Stimulated activated CD8-positive, alpha-beta memory T cell treated with anti-CD3 and anti-CD28 coated beads, Interleukin-15, amount 100 ng/mL, for 4 hours (primary cell): ENCODE results near the gene CNPPD1.

Experiments
- DNase-seq, 2 donors: peaks; one replicate each; pipeline ENCODE4 v3.0.0-alpha.2; 2020; ENCODE audit warnings: low read depth in 2 of 2

Gene CNPPD1

DNA sequence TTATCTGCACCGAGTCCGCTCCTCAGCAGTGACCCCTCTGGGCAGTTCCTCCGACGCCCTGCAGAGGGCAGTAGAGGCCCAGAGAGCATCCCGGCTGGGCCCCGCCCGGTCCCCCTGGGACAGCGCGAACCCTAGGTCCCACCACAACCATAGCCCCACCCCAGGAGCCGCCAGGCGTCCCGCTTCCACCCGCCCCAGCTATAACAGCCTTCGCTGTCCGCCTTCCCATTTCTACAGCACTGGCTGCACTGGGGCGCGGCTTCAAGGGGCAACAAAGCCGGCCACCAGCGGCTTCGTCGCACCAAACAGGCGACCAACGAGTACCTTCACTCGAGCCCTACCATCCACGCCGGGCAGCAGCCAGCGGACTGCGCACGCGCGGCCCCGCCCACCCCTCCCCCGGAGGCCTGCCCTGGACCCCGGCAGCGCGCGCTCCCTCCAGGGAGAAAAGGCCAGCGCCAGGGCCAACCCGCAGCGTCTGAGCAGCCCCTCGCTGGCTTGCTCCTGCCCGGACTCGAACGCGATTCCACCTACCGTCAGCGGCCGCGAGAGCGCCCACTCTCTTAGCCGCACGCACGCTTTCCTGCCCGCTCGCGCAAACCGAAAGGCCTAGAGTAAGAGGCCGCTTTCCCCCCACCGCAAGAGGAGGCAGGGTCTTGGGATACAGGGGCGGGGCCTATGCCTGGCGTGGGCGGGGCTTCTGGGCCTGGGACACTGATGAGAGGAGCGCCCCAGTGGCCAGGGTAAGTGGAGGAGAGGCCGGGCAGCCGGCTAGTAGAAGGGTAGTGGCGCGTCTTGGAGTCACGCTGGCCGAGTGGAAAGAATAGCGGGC is 16.3 kb downstream of the CNPPD1 start, which contains the start of gene NHEJ1:
NHEJ1 (minus strand) TSS at position 630 of the 832 bp plus-strand sequence. CDS start 2,453 bp downstream, outside the sequence.
- peak; percentile 83 to 86 for DNase-seq

DNA sequence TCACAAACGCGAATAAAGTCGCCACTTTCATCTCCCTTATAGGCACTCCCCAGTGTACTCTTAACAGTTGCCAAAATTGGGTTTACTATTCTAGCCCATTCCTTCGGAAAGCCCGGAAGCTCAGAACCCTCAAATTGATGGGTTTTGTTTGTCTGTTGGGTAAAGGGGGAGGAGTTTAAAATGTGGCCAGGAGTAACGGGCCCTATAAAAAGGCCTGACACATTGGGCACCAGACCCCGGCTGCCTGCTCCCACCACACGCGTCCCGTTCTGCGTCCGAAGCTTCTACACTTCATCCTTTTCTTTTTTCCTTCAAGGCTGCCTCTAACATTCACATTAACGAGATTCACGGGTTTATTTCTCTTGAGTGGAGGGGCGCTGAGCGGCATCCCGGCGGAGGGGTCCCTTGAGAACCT is 16.9 kb downstream of the CNPPD1 start:
- DNase-seq: no peak

DNA sequence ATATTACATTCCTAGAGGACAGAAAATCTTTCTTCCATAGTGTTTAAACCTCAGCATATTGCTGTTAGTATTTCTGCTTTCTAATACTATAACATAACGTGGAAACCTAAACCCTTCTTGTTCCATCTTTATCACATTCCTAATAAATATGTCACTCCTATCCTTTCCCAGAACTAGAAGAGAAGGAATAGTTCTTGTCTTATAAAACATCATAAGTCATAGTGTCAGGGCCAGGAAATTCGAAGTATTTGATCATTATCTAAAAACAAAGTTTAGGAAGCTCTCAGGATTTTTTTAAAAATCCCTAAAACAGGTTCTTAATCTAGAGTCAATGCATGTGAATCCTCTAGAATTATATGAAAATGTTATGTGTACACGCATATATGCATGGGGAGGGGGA is 18.1 kb downstream of the CNPPD1 start:
- DNase-seq: no peak

DNA sequence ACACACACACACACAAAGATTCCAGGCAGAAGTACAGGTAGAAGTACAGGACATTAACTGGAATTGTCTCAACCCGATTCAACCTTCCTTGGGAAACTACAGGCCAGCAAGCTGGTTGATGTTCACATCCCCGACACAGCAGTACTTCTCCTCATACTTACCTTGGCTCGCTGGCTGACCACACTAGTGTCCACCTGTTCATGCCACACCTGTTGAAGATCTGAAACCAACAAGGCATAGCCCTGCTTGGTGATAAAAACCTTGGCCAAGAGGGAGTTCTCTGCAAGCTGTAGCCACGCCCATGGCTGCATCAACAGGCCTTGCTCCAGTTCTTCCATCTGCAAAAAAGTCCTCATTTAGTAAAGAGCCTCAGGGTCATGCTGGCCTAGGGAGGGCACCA is 18.7 kb downstream of the CNPPD1 start:
- no peak for DNase-seq

DNA sequence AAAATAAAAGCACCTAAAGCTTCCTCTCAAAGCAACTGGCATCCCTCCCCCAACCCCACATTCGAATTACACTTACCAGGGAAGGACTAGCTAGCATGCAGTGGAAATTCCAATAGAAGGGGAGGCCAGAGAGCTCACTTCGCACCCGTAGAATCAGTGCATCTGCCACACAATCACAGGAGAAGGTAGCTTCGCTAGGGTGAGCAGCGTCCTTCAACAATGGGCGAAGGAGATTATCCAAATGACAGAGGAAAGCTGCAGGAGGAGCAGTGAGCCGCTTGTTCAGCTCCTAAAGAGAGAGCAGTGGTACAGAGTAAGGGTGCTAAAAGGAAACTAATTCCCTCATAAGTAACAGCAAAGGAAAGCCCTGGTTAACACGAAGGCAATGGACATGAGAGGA is 19.3 kb downstream of the CNPPD1 start:
- DNase-seq: no peak

DNA sequence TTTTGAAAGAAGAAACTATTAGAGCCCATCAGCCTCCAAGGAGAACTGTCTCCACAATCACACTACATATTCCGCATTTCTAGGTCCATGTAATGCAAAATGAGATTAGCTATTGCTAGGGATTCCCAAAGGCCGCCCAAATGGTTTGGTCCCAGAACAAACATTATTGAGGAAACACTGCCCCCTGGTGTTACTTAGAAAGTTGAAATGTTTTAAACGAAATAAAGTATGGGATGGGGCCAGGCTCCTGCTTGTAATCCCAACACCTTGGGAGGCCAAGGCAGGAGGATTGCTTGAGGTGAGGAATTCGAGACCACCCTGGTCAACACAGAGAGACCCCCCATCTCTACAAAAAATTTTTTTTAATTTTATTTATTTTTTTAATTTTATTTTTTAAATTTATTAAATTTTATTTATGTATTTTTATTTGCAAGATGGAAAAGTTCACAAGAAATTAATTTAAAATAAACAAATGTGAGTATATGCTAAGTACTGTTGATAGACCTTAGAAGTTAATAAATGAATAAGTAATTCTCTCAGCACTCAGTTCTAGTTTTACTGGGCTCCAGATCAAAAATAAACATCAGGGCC is 21.6 kb downstream of the CNPPD1 start:
- DNase-seq: no peak

DNA sequence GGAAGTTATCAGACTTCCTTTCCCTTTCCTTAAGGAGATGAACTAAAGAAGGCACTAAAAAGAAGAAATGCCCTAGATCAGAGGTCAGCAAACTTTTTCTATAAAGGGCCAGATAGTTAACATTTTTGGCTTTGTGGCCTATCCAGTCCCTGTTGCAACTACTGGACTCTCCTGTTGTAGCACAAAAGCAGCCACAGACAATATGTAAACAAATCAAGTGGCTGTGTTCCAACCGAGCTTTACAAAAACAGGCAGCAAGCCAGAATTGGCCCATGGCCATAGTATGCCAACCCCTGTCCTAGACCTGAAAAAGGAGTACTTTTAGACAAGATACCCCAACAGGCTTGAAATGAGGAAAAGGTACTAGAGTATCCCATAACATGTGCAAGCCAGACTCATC is 27.1 kb downstream of the CNPPD1 start:
- DNase-seq: no peak

DNA sequence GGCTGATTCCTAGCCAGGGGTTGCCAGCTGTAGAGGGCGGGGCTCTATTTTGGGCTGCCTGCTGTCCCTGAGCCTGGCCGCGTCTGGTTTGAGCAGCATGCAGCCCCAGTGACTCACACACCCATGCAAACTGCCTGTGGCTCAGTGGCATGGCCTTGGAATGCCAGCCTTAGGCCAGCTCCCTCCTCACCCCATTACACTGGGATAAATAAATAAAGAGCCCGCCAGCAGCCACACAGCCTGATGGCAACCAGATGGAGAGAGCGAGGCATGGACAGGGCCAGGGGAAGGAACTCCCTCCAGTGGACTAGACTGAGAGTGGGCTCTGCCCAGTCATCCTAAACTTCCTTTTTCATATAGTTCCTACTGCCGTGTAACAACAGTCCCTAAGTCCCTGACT is 34.4 kb downstream of the CNPPD1 start:
- no peak for DNase-seq

DNA sequence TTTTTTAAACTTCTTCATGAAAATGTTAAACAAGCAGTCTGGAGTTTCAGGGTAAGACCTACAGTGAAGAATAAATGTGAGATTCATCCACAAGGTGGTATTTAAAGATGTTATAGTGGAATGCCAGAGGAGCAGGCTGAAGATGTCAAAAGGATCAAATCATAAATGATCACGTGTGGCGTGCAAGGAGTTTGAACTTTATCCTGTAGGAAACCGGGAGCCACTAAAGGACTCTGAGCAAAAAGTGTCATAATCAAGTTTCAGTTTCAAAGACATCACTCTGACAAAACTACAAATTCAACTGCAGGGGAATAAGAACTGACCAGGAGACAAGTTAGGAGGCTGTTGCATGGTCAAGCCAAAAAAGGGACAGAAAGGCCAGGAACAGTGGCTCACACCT is 36.0 kb downstream of the CNPPD1 start:
- DNase-seq: no peak

DNA sequence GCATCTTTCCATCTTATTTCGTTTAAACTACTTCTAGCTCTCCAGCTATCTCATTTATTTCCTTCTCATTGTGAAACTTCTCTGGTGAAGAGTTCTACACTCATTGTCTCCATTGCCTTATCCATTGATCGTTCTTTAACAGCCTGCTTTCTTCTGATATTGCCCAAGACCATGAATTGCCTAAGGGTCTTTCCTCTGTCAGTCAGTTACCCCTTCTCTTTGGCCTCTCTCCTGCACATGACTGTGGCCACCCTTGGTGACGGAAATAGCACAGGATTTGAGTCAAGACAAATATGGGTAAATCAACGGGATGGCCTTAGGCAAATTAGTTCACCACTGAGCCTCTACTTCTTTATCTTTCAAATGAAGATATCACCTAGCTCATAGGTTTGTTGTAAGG is 42.7 kb downstream of the CNPPD1 start:
- DNase-seq: no peak

DNA sequence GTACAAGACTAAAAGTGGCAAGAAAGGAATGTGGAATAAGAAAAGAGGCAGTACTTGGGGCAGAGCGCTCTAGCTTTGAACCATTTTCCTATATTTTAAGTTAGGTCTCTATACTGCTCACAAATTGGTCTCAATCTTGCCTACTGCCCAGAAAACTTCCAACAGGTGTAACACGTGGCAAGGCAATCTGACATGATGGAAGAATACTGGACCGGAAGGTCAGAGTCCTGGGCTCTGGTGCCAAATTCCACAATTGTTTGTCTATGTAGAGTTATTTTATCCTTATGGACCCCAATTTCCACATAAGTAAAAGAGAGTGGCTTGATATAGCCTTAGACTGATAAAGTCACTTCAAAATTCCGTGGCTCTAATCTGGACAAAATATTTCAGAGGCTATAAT is 45.0 kb downstream of the CNPPD1 start:
- no peak for DNase-seq

DNA sequence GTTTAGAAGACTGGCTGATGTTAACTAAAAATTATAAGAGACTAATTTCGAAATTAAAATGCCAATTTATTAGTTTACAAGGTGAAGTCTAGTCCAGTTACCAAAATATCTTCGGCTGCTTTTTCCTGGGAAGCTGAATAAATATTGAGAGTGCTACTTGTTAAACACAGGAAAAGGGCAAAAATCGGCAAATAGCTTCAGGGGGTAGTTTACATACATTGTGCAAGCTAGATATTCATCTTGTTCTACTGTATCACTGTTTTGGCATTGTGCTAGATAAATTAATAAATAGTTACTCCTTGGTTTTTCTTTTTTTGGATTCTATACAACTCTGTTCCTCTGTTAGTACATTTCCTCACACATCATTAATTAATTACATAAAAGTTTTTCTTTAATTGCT is 45.4 kb downstream of the CNPPD1 start:
- DNase-seq: no peak

DNA sequence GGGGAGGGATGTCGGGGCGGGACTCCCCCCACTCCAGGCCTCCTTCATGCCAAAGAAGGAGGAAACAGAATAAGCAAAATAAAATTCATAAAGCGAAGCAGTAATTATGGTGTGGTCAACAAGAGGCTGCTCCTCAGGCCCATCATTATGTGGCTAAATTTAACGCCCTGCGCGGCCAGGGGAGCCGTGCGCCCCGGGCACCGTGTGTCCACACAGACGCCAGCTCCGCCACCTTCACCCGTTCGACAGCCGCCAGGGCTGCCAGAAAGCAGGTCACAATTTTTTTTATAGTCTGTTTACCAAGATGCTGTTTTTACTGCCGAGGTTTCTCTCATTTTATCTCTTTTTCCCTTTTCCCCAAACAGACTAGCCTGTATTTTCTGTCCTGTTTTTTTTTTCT is 47.1 kb downstream of the CNPPD1 start:
- DNase-seq: no peak

DNA sequence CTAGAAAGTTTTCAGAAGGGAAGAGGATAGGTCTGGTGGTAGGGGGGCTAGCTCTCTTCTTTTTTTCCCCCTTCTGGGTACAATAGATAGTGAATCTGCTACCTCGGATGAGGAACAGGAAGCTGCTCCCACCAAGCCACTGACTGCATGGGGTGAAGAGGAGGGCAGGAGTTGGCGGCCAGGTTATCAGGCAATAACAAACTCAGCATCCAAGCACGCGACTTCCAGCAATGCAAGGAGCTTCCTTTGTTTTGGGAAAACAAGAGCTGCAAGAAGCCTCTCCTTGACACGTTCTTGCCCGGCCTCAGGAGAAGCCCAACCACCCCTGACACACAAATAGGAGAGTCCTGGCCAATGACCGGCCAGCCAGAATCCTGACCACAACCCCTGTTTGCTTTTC is 48.3 kb downstream of the CNPPD1 start:
- no peak for DNase-seq

DNA sequence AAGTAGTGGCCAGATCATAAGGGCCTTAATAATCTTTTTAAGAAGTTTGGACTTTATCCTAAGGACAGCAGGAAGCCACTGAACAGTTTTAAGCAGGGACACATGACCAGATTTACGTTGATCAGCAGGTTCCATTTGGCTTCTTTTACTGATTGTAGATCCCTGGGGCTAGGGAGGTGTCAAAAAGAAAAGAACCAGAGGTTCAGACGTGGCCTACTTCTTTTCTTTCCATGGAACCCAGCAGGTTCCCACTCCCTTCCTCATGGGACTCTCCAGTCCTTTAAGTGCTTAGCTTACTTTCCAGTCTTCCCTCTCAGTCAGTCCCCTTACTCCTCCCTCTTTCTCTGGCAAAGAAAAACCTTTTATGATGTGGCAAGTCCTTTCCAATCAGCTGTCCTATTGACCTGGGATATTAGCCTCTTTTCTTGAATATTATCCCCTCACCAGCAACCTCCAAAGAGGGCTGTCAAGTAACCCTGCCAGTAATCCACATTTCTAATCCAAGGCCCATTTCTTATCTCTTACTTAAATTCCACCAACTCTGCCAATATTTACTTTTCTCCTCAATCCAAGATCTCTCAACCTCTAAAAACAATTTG is 49.6 kb downstream of the CNPPD1 start:
- no peak for DNase-seq

DNA sequence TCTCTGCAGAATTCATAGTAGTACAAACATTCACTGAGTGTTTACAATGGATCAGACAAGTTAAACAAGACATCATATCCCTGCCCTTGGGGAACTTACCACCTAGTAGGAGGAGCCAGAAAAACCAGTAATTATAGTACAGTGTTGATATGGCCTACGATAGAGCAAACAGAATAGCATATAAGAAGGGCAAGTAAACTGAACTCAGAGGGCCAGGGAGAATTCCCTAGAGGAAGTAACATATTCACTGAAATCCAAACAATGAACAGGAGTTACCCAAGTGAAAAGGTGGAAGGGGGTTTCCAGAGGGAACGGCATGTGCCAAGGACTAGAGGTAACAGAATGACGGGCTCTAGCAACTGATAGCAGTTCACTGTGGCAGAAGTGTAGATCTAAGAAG is 50.2 kb downstream of the CNPPD1 start:
- no peak for DNase-seq

DNA sequence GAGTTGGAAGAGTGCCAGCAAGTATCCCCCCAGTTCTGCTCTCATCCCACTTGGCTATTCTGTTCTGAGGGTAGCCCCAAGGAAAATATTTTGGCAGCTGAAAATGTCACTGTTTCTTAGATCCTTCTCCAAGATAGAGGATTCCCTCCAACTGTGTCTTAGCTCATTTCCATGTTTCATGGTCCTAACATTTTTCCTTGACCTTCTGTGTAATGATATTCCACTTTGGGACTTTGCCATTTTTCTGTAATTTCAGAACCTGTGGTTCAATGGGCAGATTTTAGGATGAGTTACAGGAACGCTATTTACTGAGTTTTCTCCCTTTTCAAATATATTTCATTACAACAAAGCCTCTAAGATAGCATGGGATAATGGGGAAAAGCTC is 50.8 kb downstream of the CNPPD1 start:
- DNase-seq: no peak

DNA sequence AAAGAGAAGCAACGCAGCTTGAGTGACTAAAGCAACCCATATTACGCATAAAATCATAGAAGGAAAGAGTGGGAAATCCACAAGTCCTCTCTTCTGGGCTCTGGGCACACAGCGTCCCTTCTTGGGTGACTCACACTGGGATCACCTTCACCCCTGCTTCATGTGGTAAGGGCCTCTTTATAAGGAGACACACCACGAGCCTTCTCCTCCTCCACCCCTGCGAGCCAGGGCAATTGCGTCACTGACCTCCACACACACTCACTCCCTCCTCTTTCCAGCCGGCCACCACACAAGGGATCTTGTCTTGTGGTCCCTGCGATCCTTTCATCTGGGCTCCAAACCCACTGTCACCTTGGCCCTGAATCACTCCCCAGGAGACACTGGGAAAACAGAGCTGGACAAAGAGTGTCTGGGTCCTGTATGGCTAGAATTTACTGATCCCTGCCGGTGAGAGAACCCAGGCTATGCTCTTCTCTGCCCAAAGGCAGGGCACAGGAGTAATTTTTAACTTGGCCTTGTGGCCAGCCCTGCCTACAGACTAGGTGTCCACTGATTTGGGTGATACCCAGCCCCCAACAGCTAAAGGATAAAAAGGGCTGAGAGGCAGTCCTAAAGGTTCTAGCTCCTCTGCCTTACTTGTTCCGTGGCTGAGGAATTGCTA is 51.4 kb downstream of the CNPPD1 start:
- no peak for DNase-seq

DNA sequence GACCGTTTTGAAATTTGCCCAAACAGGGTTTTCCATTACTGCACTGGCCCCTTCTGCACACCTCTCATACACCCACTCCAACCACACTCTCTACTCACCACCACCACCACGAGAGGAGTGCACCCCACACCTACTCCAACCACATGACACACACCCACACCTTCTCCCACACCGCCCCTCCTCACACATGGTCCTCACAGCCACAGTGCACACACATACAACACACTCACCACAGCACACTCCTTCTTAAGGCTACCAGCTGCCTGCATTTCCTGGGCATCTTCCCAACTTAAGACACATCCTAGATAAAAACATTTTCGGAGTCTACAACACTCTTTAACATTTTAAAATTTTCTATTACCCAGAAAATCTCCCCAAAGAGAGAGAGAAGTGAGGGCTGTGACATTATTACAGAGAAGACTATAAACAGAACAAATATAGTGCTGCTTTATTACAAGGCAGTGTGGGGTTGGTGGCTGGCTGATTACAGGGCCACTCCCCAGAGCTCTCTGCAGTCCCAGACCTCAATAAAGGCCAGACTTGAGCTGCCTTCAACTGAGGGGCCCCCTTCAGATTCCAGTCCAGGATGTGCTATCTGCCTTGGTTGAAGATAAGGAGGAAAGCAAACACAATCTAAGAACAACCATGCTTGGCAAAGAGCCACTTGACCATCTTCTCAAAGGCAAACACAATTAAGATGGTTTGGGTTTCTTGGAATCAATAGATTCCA is 52.2 kb downstream of the CNPPD1 start:
- DNase-seq: peak in 1 of 2 donors; percentile 6

DNA sequence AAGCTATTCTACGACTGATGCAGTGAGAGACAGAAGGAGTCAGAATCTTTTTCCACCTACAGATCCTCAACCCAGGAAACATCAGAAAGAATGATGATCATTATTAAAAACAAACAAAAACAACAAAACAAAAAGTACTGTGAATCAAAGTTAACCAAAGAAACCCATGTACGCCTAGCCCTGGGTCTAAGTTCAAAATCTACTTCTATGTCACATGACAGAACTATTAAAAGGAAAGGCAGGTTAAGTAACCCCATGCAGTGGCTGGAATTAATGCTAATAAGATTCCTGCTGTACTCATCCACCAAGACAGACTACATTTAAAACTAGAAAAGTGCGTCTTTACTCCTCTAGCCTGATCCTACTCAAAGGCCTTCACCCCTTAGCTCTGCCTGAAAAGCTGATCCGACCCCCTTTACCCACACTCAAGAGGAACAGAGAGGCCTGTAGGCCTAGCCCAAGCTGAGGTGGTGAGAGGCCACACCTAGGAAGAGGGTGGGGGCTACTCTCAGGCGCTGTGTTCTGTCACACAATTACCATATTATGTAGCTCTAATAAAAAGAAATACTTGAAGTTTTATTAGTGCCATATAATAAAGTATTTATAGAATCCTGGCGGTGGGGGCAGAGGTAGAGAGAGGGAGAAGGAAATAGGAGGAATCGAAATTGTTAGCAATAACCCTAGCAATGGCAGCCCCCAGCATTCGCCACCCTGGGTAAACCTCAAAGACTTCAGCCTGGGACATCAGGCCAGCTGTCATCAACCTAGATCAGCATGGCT is 53.2 kb downstream of the CNPPD1 start:
- DNase-seq: no peak
